ENCODE data around the gene SFPQ. TPM values are rescaled to one million over a fixed set of nuclear protein-coding genes. Genes with fewer than 3 reads are reported as not detected.
"Not testable (repeated sequence)": the region's sequence is repeated elsewhere in the genome, so short reads cannot be mapped to it uniquely, and the experiment has no call there.

Gene SFPQ
- total RNA-seq, 1 donor from 2014 or later = 215 TPM

DNA sequence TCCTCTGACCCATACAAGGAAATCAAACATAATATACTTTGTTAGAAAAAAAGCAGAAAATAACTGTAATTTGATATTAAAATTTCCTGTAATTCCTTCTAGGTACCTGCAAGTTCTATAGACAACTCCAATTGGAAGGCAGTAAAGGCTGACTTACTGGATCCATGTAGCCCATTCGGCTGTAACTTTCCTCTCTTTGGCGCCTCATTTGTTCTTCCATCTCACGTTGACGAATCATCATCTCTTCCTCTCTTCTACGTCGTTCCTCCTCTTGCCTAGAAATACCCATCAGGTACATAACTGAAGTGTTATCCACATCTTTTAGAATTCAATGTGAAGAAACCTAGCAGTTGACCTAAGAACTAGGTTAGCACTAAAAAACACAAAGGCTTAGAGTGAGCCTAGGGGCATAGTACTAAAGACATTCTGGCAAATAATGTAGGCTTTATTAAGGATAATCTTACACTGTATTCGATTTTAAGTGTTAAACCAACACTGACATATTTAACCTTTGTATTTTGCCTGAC, 5.1 kb downstream of the SFPQ start:
- no peak for DNase-seq

DNA sequence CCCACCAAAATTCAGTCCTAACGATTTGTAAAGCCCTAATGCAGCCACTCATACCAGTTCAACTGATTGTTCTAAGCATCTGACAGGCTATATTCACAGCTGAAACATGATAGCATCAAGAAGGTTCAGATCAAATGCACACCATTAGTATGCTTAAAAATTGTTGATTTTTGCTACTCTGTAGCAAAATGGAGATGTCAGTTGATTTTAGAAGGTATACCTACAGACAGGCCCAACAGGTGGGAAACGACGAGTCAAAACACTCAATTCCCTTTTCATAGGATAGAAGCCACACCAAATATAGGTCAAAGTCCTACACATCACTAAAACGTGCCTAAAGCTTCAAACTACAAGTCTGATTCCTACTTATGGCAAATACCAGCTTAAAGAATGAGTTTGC, 6.7 kb downstream of the SFPQ start:
- DNase-seq = no peak

DNA sequence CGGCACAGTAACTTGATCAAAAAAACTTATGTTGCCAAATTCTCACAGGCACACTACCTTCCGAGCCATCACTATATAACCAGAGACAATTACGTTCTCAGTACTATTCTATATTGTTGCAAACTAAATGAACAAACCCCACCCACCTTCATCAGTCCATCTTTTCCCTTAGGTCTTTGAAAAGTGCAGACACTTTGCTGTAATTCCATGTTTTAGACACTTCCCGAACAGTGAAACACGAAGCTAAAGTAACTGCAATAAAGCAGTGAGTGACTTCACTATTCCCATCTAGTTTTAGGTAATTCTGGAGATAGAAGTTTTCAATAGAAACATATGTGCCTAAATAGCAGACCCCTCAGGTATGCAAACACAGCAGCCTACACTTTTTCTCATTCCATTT, 7.7 kb downstream of the SFPQ start:
- no peak for DNase-seq

DNA sequence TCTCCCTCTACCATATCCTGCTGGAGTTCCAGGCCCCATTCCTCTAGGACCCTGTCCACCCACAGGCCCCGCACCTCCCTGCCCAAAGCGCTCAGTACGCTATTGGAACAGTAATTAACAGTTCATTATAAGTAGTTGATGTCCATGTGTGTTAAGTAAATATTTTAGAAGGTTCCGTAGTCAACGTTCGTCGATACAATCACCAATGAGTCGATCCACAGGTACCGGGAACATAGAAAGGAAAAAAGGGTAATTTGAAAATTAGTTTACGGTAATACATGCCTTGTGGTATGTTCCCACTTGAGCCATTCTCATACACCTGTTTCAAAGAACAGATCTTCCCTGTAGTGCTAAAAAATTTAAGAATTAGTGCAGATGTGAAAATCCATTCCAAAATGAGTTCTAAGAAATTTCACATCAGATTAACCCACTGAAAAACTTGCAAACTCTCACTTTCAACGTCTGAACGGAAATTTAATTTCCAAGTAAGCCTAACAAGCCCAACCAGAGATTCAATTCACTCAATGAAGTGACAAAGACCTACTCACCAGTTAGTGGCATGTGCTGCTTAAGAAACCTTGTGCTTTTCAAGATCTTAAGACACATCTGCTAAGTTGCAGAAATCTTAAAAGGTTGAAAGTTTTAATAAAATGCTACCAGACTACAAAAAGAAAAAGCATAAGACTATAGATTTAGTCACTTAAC, 8.3 kb downstream of the SFPQ start:
- DNase-seq = no peak

DNA sequence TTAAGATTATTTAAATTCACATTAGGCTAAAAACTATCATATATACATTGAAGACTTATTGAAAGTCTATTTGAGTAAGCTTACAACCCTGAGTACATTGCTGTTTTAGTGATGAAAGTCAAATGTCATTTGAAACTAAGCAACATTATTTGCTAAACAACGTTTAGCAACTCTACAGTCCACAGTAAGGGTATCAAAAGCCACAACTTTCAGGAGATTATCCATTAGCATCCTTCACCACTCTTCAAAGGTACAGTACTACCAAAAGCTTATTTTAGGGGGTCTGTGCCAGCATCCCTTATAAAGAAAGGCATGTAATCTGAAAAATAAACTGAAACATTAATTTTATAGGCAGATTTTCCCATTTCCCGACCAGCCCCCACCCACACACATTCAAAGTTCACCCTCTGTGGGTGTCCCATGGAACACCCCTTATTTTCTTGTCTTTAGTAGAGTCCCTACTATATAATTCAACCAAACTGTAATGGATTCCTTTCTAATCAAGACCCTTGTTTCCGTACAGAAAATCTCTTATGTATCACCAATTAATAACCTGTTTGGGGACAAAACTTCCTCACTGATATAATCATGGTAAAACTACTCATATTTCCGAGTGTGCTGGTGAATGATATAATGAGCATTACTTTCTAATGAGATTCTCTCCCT, 11.0 kb downstream of the SFPQ start:
- no peak for DNase-seq

DNA sequence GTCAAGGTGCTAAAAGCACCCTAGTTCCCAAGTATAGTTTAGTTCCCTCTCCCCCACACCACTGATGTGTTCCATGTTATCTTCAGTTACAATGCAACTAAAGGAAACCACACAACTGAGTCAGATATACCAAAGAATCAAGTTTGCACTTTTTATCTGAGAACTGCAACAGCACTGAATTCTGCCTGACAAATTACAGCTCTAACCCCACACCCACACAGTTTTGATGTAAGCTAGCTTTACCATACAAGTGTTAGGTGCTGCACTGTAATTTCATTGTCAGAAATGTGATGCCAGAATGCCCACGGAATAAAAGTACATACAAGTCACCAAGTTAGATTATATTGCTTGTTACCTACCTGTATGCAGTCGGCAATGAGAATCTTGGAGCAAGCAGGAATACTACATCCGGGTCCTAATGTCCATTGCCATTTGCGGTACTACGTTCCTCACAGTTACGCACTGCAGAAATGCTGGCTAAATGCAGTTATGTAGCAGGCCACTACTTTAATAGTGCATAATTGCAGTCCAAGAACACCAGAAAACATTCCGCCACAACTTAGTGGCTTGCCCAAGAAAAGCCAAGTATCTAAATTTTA, 12.1 kb downstream of the SFPQ start:
- DNase-seq = no peak

DNA sequence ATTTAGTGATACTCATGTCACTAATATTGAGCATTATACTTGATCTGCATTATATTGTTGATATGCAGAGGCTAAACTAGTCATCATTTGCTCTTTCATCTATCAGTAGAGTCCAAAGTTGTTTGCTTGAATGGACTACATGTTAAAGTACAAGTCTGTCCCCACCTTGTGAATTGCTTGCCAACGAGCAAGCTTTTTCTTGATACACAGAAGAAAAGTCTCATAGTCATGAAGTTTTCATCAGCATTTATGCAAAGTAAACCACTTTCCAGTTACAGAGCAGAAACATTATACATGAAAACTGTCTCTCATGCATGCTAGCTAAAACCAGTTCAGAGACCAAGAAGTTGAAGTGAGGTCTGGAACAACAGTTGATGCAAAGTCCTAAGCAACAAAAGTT, 13.0 kb downstream of the SFPQ start:
- DNase-seq = no peak

DNA sequence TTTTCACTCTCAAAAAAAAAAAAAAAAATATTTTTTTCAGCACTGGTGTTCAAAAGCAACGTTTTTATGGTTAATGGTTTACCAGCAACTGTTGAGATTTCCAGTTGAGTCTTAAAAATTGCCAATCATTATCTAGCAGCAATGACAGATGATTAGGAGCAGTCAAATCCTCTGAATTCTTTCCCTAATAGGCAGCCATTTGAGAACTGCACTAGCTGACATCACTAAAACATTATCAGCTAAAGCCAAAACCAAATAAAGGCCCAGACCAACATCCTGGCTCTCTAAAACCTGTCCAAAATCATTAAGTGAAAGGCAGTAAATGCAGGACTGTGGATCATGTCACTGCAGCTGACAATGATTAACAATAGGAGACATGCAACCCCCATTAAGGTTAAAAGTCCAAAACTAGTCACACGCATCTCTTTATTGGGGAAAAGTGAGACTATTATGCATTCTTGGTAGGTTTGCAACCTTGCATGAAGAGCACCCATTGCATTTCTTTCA, 14.0 kb downstream of the SFPQ start:
- no peak for DNase-seq

DNA sequence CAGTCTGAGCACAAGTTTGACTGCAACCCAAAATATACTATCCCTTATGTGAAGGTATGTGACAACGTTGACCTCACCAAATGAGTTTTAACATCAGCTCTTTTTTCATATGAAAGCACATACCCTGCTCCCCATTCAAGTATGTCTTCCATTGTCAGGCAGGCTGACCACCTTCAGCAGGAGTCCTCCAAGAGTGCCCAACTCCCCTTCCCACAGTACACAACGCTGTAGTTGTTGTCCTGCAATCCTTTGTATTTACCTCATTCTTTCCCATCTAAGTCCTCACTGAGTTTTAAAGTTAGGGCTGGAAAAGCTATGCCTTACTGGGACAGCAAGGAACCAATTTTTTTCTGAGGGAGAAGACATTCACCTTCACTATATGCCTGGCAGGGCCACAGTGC, 14.7 kb downstream of the SFPQ start:
- no peak for DNase-seq

DNA sequence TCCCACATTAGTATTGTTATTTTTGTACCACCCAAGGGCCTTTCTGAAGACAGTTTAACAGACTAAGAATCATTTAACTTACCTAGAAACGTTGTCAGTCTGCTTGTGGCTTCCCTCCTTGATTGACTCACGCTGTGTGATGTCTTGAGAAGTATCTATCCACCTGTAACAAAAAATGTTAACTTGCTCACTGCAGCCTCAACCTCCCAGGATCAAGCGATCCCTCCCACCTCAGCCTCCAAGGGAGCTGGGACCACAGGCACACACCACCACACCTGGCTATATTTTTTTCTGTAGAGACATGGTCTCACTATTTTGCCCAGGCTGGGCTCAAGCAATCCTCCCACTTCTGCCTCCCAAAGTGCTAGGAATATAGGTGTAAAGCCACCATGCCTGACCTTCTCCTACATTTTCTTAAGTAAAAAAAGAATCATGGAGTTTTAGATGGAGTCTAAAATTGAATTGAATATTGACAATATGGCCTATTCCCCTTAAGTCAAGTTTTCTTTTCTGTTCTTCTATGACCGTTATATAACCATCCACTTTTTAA, 15.6 kb downstream of the SFPQ start:
- DNase-seq = no peak

DNA sequence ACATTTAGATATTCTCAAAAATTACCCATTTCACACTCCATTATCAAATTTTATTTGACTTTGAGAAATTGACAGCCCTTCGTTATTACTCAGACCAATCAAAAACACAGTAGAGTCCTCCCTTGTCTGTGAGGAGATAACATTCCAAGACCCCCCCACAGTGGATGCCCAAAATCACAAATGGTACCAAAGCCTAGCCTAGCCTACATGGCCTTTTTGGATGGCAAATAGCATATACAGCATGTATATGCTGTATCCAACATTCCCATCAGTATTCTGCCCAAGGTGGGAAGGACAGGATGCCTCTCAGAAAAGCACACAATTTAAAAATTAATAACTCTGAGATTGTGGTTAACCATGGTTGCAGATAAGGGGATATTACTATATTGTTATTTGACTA, 17.3 kb downstream of the SFPQ start:
- no peak for DNase-seq

DNA sequence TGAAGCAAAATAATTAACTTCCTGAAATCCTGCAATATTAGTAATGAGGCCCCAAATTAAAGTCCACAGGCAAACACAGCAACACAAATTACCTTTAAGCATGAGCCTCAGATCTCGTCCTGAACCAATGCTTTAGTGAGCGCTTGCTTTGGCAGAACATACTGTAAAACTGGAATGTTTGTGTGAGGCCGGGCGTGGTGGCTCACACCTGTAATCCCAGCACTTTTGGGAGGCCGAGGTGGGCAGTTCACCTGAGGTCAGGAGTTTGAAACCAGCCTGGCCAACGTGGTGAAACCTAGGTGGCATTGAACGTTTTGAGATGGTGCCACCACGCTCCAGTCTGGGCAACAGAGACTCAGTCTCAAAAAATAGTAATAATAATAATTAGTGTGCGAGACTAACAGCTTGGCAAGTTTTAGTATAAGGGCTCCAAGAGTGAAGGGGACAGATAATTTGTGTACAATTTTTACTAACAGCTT, 17.8 kb downstream of the SFPQ start:
- no peak for DNase-seq

DNA sequence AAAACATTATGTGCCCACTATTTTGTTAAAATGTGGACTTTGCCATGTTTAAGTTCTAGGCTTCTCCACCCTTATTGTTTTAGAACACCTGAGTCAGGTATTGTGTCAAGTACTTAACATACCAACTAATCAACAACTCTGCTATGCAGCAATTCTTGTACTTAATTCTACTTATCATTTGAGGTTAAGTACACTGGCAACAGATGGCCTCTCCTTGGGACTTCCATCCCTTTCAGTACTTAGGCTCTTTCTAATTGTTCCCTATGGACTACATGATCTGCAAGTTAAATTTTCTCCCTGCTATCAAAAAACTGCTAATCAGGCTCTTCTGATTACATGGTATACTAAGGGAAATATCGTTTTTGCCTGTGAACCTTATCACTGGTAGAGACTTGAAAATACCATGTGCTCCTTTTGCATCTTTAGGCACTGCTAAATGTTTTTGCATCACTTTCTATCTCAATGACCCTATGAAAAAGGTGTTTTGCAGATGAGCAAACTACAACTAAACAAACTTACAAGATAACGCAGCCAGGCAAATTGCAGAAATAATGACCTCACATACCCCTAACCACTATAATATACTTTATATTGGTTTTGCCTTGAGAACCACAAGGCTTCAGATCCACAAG, 18.9 kb downstream of the SFPQ start:
- DNase-seq = no peak

DNA sequence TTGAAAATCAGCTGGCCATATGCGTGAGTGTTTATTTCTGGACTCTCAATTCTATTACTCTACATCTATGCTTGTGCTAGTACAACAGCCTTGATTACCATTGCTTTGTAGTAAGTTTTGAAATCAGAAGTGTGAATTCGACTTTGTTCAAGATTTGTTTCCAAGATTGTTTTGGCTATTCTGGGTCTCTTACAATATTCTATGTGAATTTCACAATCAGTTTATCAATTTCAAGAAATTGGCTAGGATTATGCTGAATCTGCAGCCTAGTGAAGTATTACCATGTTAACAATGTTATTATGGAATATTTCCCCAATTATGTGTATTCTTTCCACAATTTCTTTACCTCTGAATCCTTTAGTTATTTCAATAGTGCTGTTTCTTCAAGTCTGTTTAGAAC, 19.5 kb downstream of the SFPQ start:
- no peak for DNase-seq

DNA sequence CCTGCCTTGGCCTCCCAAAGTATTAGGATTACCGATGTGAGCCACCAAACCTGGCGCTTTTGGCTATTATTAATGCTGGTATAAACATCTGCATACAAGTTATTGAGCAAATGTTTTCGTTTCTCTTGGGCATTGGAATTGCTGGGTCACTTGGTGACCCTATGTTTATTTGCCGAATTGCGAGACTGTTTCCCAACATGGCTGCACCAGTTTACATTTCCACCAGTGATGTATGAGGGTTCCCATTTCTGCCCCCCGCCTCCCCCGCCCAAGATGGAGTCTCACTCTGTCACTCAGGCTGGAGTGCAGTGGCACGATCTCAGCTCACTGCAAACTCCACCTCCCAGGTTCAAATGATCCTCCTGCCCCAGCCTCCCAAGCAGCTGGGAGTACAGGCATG, 20.9 kb downstream of the SFPQ start:
- DNase-seq = no peak

DNA sequence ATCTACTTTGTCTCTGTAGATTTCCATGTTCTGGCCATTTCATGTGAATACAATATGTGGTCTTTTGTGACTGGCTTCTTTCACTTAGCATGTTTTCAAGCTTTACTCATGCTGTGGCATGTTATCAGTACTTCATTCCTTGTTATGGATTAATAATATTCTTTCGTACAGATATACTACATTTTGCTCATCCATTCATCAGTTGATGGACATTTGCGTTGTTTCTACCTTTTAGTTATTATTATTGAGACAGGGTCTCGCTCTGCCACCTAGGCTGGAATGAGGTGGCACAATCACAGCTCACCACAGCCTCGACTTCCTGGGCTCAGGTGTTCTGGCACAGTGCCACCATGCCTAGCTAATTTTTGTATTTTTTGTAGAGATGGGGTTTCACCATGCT, 21.4 kb downstream of the SFPQ start:
- no peak for DNase-seq

DNA sequence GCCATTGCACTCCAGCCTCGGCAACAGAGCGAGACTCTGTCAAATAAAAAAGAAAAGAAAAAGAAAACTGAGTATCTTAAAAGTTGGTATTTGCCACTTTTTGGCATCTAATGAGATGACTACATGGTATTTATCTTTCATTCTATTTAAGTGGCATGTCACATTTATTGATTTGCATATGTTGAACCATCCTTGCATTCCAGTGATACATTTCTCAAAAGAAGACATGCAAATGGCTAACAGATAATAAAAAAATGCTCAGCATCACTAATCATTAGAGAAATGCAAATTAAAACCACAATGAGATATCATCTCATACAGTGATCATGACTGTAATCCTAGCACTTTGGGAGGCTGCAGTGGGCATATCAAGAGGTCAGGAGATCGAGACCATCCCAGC, 28.1 kb downstream of the SFPQ start:
- DNase-seq = no peak

DNA sequence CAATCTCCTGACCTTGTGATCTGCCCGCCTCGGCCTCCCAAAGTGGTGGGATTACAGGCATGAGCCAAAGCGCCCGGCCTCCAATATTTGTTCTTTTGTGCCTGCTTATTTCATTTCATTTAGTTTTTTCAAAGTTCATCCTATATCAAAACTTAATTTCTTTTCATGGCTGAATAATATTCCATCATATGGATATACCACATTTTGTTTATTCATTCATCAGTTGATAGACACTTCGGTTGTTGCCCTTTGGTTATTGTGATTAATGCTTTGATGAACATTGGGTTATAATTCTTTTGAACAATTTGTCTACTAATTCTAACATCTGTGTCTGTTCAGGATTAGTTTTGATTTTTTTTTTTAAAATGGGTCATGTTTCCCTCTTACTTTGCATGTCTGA, 41.7 kb downstream of the SFPQ start:
- no peak for DNase-seq

DNA sequence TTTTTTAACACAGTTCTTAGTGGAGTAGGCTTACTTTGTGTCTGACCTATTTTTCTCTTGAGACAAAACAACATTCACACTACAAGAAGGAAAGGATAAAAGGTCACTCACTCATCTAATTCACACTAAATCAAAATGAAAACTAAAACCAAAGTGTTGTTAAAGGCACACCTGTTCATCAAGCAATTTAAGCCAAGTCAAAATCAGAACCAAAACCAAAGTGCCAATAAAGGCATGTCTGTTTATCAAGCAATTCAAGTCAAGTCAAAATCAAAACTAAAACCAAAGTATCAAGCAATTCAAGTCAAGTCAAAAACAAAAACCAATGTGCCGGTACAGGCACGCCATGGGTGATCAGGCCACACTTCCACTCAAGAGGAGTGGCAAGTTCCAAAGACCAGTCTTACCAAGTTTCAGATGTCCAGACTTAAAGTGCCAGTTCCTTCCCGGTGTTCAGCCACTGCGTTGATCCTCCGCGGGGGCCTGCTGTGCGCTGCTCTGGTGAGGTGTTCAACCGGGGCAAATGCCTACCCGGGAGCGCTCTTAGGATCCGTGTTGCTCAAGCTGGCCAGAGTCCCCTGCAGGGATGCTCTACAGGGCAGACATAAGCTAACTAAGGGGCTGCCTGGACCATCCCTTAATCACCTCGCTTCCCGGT, 46.9 kb downstream of the SFPQ start:
- not testable (repeated sequence) for DNase-seq

DNA sequence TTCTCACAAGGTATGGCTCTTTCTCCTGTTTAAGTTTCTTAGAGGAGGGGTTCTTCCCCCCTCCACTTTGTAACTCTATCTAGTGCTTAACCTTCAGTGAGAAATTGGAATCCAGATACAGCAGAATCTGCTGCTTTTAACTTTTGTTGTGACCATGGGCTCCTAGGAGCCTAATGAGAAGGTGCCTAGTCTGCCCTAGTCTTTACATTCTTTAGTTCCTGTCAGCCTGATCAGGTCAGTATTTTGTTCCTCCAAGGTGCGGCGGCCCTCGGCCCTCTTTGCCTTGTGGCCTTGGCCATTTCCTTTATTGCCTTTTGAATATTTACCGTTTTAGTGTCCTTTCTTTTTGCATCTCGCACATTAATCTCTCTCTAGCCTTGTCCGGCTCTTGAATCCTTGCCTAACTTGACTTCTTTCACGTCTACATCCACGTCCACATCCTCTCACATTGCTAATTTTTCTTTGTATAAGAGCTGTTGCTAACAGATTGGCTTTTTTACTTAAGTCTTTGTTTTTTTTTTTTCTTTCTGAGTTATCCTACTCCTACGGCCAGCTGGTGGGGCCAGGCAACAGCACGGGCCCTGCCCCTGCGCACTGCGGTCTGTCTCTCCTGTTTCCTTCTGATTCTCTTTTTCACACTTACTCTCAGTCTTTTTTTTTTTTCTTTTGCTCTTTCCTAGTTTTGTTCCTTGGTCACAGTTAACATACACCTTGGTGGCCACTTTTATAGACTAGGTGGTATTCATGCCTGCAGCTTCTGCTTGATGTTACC, 49.0 kb downstream of the SFPQ start:
- no peak for DNase-seq

DNA sequence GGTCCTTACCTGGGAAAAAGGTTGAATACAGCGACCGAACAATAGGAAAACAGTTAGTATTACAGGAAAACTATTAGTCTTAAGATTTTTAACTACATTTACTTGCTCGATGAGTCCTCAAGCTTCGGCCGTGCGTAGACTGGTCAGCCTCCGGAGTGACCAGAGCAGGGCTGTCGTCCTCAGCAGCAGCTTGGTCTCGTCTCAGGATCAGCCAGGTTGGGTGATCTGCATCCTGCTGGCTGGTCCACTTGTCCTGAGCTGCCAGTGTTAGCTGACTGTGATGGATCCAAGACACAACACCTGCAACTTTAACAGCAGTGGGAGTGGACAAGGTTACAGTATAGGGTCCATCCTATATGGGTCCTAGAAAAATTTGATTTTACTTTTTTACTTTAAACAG, 50.2 kb downstream of the SFPQ start:
- DNase-seq = not testable (repeated sequence)

Data from skin of body (tissue), 2 donors.